Measurements from ENCODE around the gene NAT8L.

The NAT8L gene

GRCh38 chr4:2043396-2044118 is 15.6 kb upstream of the NAT8L start:
- H3K4me1 ChIP-seq (ENCODE audit: control insufficient read depth in 1 of 2, insufficient read depth in 1 of 2, low read depth in 1 of 2, low read length in 1 of 2), result peaks cover 10 to 21% of the 10 kb centered on the region in 2 experiments

GRCh38 chr4:2044119-2044485 is 15.0 kb upstream of the NAT8L start:
- H3K9me3 ChIP-seq, result no peaks in the 10 kb centered on the region
- peaks cover 10 to 21% of the 10 kb centered on the region in 2 experiments for H3K4me1 ChIP-seq (ENCODE audit: control insufficient read depth in 1 of 2, insufficient read depth in 1 of 2, low read depth in 1 of 2, low read length in 1 of 2)
- no peak overlapping the region for H3K27ac ChIP-seq
- no peak for TF ChIP-seq CTCF (IDR thresholded peaks at IDR 0.05)
- H3K4me3 ChIP-seq (ENCODE audit: low read depth in 1 of 2, low read length in 1 of 2), result no peak overlapping the region
- peaks cover 100% of the 10 kb centered on the region for H3K27me3 ChIP-seq
- H3K36me3 ChIP-seq, result no peaks in the 10 kb centered on the region

More at GRCh38 chr4:2043396-2044118, 15.6 kb upstream of the NAT8L start:
- Histone ChIP-seq H3K27me3 (peaks cover 100% of the 10 kb centered on the region), H3K36me3 (no peaks in the 10 kb centered on the region), H3K9me3 (no peaks in the 10 kb centered on the region), H3K4me3 (ENCODE audit: low read depth in 1 of 2, low read length in 1 of 2) (no peak overlapping the region), H3K27ac (no peak overlapping the region)
- no peak for TF ChIP-seq CTCF (IDR thresholded peaks at IDR 0.05)

- Histone ChIP-seq H3K27me3 (peaks cover 100% of the 10 kb centered on the region), H3K9me3 (no peaks in the 10 kb centered on the region), H3K36me3 (no peaks in the 10 kb centered on the region), H3K4me1 (ENCODE audit: control insufficient read depth in 1 of 2, insufficient read depth in 1 of 2, low read depth in 1 of 2, low read length in 1 of 2) (peaks cover 10 to 21% of the 10 kb centered on the region in 2 experiments), H3K4me3 (ENCODE audit: low read depth in 1 of 2, low read length in 1 of 2) (no peak overlapping the region), H3K27ac (no peak overlapping the region)
- TF ChIP-seq CTCF (IDR thresholded peaks at IDR 0.05), result no peak
Measured at GRCh38 chr4:2044542-2045517, 14.3 kb upstream of the NAT8L start.

GRCh38 chr4:2045518-2045951 is 13.6 kb upstream of the NAT8L start:
- H3K27me3 ChIP-seq, result peaks cover 100% of the 10 kb centered on the region

More at GRCh38 chr4:2045518-2045951, 13.6 kb upstream of the NAT8L start:
- TF ChIP-seq CTCF (IDR thresholded peaks at IDR 0.05), result no peak
- H3K27ac ChIP-seq, result no peak overlapping the region
- H3K4me1 ChIP-seq (ENCODE audit: control insufficient read depth in 1 of 2, insufficient read depth in 1 of 2, low read depth in 1 of 2, low read length in 1 of 2), result peaks cover 10 to 19% of the 10 kb centered on the region in 2 experiments
- no peak overlapping the region for H3K4me3 ChIP-seq (ENCODE audit: low read depth in 1 of 2, low read length in 1 of 2)
- no peaks in the 10 kb centered on the region for H3K36me3 ChIP-seq
- H3K9me3 ChIP-seq, result no peaks in the 10 kb centered on the region

Data from neutrophil (primary cell).